OCI-LY3 (cell line): ENCODE results near the gene LMNB1.
"Not testable (repeated sequence)": the region's sequence is repeated elsewhere in the genome, so short reads cannot be mapped to it uniquely, and the experiment has no call there.

ENCODE experiments used
- EZH2phosphoT487 ChIP-seq: fragments of 200-600 bp; shearing (Covaris generic); IDR thresholded peaks from 2 replicates; pipeline ENCODE4 v1.6.1; 2018; ENCODE audit warnings: antibody characterized with exemption, mixed run types, low read depth
- TF ChIP-seq, protein P1 (sequence below): fragments of 200-600, 300-600 bp; sonication (generic); IDR thresholded peaks from 2 replicates; pipeline ENCODE4 v1.5.1; 2014; ENCODE audit warnings: antibody characterized with exemption, low read length, low read depth

DNA sequence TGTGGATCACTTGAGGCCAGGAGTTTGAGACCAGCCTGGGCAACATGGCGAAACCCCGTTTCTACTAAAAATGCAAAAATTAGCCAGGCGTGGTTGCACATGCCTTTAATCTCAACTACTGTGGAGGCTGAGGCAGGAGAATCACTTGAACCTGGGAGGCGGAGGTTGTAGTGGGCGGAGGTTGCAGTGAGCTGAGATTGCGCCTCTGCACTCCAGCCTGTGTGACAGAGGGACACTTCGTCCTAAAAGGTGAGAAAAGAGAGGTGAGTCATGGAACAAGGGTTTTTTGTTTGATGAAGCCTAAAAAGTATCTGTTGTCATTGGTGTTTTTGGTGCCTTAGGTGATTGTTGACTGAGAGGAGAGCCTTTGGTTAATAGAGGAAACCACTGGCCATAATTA lies 11.5 kb downstream of the LMNB1 start:
- TF ChIP-seq, protein P1, sequence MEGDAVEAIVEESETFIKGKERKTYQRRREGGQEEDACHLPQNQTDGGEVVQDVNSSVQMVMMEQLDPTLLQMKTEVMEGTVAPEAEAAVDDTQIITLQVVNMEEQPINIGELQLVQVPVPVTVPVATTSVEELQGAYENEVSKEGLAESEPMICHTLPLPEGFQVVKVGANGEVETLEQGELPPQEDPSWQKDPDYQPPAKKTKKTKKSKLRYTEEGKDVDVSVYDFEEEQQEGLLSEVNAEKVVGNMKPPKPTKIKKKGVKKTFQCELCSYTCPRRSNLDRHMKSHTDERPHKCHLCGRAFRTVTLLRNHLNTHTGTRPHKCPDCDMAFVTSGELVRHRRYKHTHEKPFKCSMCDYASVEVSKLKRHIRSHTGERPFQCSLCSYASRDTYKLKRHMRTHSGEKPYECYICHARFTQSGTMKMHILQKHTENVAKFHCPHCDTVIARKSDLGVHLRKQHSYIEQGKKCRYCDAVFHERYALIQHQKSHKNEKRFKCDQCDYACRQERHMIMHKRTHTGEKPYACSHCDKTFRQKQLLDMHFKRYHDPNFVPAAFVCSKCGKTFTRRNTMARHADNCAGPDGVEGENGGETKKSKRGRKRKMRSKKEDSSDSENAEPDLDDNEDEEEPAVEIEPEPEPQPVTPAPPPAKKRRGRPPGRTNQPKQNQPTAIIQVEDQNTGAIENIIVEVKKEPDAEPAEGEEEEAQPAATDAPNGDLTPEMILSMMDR = not testable (repeated sequence)
- not testable (repeated sequence) for TF ChIP-seq EZH2phosphoT487
